HG03469 (cell line): ENCODE results near the gene HYI.
"Not testable (repeated sequence)": the region's sequence is repeated elsewhere in the genome, so short reads cannot be mapped to it uniquely, and the experiment has no call there.

Experiments used
- ATAC-seq: cut with Tn5 transposase; IDR thresholded peaks from one replicate; pipeline ENCODE4 v1.9.1; 2021; ENCODE audit warnings: mild to moderate bottlenecking, moderate library complexity, moderate number of reproducible peaks; ENCODE audit not compliant: unreplicated experiment

The HYI gene

DNA sequence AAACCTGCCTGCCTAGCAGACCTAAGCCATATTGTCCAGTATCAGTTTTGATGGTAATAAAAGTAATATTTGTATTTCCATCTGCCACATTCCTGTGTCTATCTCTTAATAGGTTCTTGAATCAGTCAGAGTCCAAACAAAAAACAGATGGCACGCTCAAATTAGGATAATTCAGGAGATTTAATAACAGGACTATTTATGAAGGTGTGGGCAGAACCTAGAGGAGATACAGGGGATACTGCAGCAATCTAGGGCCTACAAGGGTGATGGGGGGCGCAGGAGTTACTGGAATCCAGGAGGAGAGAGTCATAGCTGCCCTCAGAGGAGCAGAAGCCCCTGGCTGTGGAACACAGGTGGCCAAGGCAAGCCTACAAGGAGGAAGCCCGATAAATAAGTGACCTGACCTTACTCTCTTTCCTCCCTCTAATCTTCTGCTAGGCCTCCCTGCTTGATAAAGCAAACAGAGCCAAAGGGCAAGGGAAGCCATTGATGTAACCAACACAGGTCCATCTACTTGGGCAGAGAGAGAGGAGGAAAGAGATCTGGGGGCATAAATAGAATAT lies 11.9 kb upstream of the HYI start:
- no peak for ATAC-seq

DNA sequence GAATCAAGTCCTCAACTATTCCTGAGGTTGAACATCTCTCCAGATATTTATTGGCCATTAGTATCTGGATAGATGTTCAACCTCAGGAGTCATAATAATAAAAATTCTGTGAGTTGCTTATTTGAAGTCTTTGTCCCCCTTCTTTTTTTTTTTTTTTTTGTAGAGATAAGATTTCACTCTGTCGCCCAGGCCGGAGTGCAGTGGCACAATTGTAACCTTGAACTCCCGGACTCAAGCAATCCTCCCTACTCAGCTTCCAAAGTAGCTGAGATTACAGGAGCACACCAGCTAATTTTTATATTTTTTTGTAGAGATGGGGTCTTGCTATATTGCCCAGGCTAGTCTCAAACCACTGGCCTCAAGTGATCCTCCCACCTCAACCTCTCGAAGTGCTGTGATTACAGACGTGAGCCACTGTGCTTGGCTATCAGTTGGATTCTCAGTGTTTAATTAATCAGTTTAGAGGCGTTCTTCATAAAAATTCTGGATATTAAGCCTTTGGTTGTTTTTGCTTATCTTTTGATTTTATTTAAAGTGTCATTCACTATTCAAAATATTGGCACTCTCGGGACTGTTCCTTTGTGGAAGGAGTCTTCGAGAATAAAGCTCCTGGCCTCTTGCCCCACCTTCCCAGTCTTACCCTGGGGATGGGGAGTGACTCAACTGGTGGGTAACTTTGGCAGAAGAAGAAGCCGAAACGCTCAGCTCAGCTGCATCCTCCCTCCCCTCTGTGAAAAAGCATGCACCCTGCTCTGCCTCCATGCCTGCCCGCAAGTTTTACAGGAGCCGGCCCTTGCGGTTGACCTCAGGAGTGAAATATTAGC lies 11.2 kb upstream of the HYI start:
- ATAC-seq: no peak

DNA sequence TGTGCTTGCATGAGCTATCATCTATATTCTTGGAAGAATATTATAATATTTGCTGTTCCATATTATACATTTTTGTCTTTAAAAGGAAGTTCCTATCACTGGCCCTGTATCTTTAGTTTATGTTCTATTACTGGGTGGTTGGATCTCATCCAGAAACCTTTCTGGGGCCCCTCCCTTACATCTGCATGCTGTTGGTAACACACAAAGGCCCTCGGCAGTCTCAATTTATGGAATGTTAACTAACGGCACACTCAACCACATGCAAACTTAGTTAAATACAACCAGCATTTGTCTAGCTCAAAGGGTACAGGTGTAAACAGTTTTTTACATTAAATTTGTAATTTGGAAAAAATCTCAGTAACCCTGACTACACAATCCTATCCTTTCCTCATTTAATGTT lies 9.7 kb upstream of the HYI start:
- no peak for ATAC-seq

DNA sequence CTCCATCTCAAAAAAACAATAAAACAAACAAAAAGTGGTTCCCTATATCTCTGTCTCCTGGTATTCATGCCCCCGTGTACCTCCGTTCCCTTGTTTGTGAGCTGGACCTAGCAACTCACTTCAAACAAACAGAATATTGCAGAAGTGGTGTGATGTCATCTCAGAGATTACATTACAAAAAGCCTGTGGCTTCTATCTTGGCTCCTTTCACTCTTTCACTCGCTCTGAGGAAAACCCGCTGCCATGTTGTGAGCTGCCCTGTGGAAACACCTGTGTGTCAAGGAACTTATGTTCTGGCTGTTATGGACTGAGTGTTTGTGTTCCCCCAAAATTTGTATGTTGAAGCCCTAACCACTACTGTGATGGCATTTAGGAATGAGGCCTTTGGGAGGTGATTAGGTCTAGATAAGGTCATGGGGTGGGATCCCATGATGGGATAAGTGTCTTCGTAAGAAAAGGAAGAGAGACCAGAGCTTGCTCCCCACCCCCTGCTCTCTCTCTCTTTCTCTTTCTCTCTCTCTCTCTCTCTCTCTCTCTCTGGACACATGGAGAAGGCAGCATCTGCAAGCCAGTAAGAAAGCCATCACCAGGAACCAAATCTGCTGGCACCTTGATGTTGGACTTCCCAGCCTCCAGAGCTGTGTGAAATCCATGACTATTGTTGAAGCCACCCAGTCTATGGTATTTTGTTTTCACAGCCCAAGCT lies 7.4 kb upstream of the HYI start:
- ATAC-seq: no peak

DNA sequence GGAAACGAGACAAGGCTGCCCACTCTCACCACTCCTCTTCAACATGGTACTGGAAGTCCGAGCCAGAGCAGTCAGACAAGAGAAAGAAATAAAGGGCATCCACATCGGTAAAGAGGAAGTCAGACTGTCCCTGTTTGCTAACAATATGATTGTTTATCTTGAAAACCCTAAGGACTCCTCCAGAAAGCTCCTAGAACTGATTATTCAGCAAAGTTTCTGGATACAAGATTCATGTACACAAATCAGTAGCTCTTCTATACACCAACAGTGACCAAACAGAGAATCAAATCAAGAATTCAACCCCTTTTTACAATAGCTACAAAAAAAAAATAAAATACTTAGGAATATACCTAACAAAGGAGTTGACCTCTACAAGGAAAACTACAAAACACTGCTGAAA lies 4.6 kb upstream of the HYI start:
- not testable (repeated sequence) for ATAC-seq

DNA sequence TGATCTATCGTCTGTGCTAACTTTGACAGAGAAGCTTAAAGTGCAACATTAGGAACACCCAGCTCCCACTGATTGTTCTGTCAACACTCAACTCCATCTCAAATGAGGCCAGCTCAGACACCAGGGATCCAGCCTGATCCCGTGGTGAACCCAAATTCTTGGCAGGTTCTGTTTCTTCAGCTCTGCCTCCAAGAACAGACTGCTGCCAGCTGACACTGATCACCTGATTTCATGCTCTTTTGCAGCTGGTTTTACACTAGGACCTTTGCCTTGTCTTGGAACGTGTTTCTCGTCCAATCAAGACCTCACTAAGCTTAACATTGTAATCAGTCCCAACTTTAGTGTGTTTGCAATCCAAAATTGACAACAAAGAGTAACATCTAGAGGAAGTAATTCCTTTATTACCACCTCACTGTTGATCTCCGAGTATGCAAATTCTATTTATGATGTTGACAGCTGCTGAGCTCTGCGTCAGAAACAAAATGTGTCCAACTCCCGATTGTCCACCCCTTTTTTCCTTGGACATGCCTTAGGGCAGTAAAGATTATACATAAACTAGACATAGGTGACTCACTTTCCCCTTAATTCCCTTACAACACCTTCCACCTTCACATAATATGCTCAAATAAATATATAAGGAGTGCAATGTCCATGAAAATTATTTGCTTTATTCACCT lies 1.6 kb upstream of the HYI start:
- ATAC-seq: no peak

DNA sequence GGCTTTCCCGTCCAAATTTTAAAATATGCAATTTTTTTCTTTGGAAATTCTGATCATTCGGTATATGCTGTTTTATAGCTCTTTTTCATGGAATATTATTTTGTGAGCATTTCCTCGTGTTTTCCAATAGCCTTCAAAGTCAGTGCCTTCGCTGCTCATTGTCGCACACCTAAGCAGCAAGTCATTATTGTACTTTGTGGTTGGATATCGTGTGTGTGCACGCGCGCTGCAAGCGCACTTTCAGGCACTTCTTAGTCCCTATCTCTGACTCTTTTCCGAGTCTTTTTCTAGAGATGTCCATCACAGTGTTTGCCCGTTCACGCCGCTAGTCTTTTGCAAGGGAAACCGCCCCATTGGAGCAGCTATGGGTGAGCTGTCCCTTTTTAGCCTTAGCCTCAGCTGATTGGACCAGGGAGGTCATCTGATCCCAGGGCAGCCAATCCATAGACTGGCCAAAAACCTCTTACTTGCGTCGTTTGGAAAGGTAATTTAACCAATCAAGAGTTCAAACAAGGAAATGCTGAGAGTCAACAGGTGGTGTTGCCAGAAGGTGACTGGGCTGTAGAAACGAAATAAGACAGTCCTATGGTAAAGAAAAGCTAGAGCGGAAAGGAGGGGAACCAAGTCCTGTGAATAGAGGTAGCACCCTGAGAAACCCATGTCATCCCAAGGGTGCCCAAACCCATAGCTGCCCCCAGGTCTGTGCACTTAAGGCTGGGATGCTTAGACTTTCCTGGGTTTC lies 710 bp upstream of the HYI start:
- peak; percentile 47 for ATAC-seq

DNA sequence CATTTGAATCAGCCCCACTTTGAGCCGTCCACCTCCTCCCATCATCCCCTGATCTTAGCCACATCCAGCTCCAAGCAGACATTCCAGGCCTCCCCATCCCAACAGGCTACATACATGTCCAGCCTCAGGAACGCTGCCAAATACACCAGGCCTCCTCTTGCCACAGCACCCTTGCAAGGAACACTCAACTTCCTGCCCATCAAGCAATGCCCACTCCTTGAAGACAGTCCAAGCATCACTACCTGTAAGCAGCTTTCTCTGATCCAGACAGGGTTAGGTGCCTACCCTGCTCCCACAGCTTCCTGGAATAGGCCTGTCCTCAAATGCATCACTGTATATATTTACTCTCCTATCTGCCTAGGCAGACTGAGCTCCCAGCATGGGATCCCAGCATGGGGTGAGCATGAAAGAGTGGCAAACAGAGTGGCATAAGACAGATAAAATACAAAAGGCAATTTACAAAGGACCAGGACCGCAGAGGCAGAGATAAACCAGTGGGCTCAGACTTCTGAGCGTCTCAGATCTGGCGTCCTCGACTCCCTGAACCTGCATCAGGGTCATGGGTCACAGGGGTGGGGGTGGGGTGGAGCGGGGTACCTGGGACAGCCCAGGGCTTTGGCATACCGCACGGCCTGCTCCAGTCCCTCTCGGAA lies 816 bp downstream of the HYI start:
- ATAC-seq: no peak

DNA sequence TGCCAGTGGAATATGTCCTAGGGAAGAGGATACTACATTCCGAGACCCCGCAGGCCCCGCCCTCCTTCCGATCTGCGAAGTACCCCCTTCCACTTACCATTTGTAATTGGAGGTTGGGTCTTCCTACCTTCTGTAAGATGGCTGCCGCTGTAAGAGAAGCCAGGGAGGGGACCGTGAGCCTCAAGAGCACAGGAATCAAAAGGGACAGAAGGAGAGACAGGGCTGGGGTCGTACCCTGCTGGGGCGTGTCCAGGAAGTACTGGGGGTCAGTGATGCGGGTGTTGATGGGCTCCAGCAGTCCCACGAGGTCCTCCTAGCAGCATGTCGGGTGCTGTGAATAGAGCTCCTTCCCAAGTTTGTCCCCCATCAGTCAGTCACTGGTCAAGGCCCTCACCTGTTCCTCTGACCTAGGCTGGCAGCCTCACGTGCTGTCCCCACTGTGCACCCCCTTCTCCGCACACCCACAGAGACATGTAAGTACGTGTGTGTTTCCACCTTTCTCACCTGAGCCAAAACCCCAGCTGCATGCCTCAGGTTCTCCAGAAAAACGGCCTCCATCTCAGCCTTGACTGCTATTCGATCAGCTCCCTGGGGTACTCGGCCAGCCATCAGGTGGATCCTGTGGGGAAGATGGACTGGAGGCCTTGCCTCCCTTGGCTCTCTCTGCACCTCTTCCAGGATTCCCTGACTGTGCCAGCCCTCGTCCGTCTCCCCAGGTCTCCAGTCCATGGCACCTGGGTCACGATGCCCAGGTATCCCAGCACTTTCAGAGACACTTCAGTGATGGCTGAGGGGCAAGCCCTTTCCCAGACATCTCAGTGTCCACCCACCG lies 1.8 kb downstream of the HYI start:
- ATAC-seq: no peak

DNA sequence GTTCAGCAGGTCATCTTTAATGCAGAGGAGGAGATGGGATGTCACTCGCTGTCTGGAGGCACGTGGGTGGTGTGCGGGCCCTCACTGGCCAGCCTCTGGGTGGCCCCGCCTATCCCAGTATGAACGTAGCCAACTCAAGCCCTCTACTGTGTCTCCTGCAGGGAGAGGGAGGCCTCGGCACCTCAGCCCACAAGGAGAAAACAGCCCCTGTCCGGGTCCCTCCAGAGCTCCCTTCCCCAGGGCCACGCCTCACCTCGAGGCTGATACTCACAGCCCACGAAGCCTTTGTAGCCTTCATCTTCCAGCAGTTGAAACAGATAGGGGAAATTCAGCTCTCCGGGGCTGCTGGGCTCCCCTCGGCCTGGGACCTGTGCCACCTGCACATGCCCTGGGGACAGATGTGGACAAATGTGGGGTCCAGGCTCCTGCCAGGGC lies 2.6 kb downstream of the HYI start:
- ATAC-seq: no peak

DNA sequence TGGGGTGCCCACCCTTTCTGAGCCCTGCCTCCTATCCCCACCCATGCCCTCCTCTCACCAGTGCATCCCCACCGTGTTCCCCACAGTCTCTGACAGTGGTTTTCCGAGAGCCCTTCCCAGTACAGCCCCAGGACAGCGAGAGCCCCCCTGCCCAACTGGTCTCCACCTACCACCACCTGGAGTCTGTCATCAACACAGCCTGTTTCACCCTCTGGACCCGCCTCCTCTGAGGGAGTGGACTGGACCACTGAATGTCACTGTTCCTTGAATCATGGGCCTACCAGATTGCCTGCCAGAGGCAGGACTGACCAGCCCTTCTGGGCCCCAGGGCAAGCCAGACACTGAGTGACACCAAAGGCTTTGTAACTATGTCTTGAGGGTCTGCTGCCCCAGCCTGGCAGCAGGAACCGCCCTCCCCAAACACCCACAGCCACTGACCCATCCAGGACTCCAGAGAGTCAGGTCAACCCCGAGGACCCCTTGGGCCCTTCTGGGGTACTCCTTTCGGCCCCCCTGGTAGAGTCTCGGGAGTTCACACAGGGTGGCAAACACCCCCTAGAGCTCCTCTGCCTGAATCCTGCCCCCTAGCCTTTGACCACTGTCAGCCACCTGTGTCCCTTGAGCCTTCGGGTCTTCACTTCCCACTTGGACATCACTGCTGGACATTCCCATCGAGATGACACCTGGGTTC lies 3.3 kb downstream of the HYI start:
- no peak for ATAC-seq

DNA sequence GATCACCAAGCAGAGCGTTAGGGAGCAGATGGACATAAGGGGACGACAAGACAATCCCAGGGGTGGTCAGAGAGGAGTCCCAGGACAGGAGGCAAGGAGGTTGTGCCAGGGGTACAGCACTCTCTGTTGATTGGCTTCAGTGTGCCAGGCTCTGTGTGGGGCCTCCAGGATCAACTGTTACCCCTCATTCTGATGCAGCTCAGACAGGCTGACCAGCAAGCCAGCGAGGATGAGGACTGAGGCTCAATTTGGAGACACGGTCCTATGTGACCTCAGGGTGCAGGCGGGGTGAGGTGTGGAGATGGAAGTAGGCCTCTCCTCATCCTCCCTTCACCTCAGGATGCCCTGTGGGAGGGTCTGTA lies 4.0 kb downstream of the HYI start:
- ATAC-seq: no peak

DNA sequence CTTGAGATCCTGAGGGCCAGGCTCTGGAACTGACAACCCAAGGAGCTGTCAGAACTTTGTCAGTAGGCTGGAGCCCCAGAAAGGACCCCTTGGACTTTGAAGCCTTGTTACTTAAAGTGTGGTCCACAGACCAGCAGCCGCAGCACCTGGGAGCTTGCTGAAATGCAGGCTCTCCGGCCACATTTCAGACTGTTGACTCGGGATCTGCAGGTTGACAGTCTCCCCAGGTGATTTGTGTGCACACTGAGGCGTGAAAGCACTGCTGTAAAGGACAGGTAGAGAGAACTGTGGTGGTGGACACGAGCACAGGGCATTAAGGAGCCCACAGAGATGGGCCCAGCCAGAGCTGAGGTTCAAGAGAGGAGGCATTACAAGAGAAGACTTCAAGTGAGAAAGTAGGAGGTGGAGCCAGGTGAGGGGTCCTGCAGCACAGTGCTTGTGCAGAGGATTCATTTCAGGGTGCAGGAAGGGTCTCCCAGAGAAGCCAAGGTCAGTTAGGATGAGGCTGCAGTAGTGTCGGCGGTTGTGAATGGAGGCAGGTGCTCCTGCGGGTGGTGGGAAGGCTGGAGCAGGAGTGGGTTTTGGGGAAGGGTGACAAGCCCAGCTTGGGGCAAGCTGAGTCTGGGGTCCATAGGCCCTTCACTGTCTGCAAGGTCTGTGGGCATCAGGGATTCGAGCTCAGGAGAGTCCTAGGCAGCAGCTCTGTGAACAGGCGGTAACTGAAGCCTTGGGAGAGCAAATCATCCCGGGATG lies 4.6 kb downstream of the HYI start:
- ATAC-seq: no peak

DNA sequence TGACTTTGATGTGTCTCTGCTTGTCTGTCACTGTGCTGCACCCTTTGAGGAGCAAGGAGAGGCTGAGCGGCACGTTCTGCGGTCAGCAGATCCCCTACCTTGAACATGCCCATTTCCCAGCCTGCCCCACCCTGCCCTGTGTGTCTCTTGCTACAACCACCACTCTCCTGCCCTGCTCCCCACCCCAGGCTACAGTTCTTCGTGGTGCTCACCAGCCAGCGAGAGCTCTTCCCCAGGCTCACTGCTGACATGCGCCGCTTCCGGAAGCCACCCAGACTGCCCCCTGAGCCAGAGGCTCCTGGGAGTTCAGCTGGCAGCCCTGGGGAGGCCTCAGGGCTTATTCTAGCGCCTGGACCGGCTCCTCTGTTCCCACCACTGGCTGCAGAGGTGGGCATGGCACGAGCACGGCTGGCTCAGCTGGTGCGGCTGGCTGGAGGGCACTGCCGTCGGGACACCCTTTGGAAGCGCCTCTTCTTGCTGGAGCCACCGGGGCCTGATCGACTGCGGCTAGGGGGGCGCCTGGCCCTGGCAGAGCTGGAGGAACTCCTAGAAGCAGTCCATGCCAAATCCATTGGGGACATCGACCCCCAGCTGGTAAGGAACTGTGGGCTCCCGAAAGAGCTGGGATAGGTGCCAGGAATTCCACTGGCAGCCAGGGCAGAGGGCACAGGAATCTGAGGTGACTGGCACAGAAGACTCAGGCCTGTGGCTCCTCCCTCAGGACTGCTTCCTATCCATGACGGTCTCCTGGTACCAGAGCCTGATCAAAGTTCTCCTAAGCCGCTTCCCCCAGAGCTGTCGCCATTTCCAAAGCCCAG lies 5.6 kb downstream of the HYI start:
- ATAC-seq: no peak

DNA sequence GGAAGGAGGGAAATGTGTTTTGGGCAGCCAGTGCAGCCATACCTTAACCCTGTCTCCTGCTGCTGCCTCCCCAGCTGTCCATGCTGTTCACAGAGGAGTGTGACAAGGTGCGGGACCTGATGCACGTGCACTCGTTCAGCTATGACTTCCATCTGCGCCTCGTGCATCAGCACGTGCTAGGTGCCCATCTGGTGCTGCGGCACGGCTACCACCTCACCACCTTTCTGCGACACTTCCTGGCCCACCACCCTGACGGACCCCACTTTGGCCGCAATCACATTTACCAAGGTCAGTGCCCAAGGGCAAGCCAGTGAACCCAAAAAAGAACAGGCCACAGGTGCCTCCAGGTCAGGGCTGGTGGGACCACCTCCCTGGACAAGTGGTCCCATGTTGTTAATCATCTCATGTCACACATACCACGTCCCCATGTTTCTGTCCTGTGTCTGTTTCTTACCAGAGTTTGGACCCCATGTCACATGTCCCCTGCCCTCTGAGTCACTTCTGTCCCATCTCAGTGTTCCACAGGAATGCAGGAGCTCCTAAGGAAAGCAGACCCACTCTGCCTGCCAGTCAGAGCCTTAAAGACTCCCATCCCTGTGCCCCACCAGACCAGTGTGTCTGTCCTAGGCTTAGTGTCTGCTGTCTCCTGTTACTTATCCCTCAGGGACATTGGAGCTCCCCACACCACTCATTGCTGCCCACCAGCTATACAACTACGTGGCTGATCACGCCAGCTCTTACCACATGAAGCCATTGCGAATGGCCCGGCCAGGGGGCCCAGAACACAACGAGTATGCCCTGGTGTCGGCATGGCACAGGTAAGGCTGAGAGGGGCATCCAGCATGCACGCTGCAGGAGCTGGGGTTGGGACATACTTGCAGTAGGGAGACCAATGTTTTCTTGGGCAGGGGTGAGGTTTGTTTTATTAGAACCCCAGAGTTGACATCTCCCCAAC lies 6.6 kb downstream of the HYI start:
- ATAC-seq: no peak

DNA sequence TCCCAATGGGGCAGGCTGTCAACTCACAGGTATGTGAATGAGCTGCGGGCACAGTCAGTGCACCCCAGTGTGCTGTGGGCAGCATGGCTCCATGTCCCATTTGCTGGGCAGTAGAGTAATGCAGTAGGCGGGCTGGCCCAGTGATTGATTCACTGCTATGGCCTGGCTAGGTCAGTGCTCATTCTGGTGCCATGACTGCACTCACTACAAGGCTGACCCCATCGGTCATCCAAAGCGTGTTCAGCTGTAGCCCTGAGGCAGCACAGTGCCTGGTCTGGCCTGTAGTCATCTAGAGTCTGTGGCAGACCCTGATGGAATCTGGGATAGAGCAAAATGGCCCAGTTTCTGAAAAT lies 7.4 kb downstream of the HYI start:
- ATAC-seq: no peak
